Upper lobe of right lung (tissue), 1 donor: Measurements from ENCODE around the gene KCTD5. TPM values are rescaled to one million over a fixed set of nuclear protein-coding genes. Genes with fewer than 3 reads are reported as not detected.
A peak's percentile ranks its signal among the peaks of the same experiment; 100 is the strongest.

ENCODE experiments used
- ATAC-seq: fragments of 200-7000 bp; cut with Tn5 transposase; one replicate; pipeline ENCODE4 v1.9.1; 2020; ENCODE audit warnings: mild to moderate bottlenecking, moderate library complexity
- DNase-seq: peaks from one replicate; pipeline ENCODE4 v3.0.0-alpha.2; 2020
- H3K27ac ChIP-seq: fragments of 200-600 bp; one replicate; pipeline ENCODE4 v1.8.0; 2022
- H3K27me3 ChIP-seq: fragments of 200-600 bp; one replicate; pipeline ENCODE4 v1.8.0; 2022; ENCODE audit warnings: mild to moderate bottlenecking
- H3K36me3 ChIP-seq: fragments of 200-600 bp; one replicate; pipeline ENCODE4 v1.8.0; 2022
- H3K4me1 ChIP-seq: fragments of 200-600 bp; one replicate; pipeline ENCODE4 v1.8.0; 2022
- H3K4me3 ChIP-seq: fragments of 200-600 bp; one replicate; pipeline ENCODE4 v1.8.0; 2022; ENCODE audit warnings: mild to moderate bottlenecking
- H3K9me3 ChIP-seq: fragments of 200-600 bp; one replicate; pipeline ENCODE4 v1.8.0; 2022
- intact Hi-C: fragments of 100-400 bp; cut with DNase I; formaldehyde crosslinking; loops from one replicate; pipeline ENCODE4 v1.11.0; 2022
- total RNA-seq: library from RNA; stranded (reverse); fragmentation: NEBNext Ultra II Directional; extraction: Animal tissue kit (Norgen Biotek cat#: 25700); gene quantifications from one replicate; pipeline ENCODE4 v1.2.1, GENCODE V29; 2021
- TF ChIP-seq, protein P1 (sequence below): fragments of 200-600 bp; IDR thresholded peaks from one replicate; pipeline ENCODE4 v1.8.0; 2022; ENCODE audit warnings: antibody characterized with exemption
- donor health status: DM: no; HTN: yes; CAD: no; lungs with severe emphysema.

KCTD5 gene
- total RNA-seq, 1 donor from 2014 or later = 23.8 TPM

- TF ChIP-seq, protein P1, sequence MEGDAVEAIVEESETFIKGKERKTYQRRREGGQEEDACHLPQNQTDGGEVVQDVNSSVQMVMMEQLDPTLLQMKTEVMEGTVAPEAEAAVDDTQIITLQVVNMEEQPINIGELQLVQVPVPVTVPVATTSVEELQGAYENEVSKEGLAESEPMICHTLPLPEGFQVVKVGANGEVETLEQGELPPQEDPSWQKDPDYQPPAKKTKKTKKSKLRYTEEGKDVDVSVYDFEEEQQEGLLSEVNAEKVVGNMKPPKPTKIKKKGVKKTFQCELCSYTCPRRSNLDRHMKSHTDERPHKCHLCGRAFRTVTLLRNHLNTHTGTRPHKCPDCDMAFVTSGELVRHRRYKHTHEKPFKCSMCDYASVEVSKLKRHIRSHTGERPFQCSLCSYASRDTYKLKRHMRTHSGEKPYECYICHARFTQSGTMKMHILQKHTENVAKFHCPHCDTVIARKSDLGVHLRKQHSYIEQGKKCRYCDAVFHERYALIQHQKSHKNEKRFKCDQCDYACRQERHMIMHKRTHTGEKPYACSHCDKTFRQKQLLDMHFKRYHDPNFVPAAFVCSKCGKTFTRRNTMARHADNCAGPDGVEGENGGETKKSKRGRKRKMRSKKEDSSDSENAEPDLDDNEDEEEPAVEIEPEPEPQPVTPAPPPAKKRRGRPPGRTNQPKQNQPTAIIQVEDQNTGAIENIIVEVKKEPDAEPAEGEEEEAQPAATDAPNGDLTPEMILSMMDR = no peak
- no peak overlapping the region for H3K27ac ChIP-seq
- no peaks in the 10 kb centered on the region for H3K4me1 ChIP-seq
- no peaks in the 10 kb centered on the region for H3K9me3 ChIP-seq
- H3K4me3 ChIP-seq = no peak overlapping the region
- DNase-seq = no peak
- no peaks in the 10 kb centered on the region for H3K36me3 ChIP-seq
- peak; percentile 50 for ATAC-seq
- intact Hi-C loops = no loop called here
- no peaks in the 10 kb centered on the region for H3K27me3 ChIP-seq
Measured at GRCh38 chr16:2734844-2735515, 52.7 kb downstream of the KCTD5 start.

DNA sequence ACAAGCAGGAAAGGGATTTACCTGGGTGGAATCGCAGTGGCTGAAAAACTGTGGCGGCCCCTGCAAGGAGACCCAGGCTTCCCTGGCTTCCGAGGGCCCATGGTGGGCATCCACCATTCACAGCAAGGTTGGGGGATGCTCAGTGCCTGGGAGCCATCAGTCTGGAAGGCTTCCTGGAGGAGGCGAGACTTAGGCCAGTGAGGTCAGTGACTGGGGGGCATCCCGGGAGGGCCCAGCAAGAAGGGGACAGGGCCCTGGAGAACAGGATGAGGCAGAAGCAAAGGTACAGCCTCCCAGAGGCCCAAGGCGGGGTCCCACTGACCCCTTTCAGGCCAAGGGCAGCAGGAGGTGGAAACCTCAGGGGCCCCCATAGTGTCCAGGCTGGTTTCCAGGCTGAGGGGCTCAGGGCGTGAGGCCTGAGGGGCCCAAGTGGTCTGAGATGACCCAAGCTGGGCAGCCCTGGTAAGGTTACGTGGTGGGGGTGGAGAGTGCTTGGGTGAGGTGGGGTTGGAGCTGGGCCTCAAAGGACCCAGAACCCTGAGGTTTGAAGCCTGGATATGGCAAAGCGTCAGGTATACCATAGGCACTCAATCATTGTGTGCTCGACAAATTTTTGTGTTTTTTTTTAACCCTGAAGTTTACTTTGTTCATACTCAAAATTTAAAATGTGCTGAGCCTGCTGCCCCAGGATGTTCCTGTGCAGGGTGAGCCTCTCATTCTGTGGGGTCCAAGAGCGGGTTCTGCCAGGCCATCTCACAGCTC lies 54.3 kb downstream of the KCTD5 start:
- Histone ChIP-seq H3K27ac (no peak overlapping the region), H3K9me3 (no peaks in the 10 kb centered on the region), H3K36me3 (no peaks in the 10 kb centered on the region), H3K4me3 (no peak overlapping the region), H3K4me1 (no peaks in the 10 kb centered on the region), H3K27me3 (no peaks in the 10 kb centered on the region)
- TF ChIP-seq, protein P1 = no peak
- DNase-seq (no peak), ATAC-seq (no peak)
- intact Hi-C loops = no loop called here

- Histone ChIP-seq H3K4me3 (no peak overlapping the region), H3K9me3 (no peaks in the 10 kb centered on the region), H3K4me1 (no peaks in the 10 kb centered on the region), H3K27me3 (no peaks in the 10 kb centered on the region), H3K27ac (no peak overlapping the region), H3K36me3 (no peaks in the 10 kb centered on the region)
- TF ChIP-seq, protein P1 = no peak
- DNase-seq (no peak), ATAC-seq (no peak)
- intact Hi-C loops = no loop called here
Measured at GRCh38 chr16:2737238-2737605, 54.9 kb downstream of the KCTD5 start.

DNA sequence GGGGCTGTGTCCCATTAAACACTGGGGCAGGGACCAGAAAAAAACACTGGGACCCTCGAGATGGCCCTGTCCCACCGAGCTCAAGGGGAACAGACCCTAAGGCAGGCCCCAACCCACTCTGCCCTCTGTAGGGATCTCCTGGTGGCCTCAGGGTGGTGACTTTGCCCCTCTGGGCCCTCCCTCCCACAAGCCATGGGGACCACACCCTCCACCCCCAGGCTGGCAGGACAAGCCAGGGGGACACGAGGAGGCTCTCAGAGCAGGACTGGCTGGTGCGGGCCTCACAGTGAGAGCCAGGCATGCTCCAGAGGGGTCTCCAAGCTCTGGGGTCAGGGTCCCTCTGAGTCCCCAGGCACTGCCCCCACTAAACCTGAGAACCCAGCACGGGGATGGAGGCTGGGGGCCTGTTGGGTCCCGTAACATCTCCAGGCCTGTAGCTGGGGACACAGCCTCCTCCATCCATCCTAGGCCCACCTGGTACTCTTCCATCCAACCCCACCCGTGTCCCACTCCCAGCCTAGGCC lies 55.6 kb downstream of the KCTD5 start:
- ATAC-seq = no peak
- TF ChIP-seq, protein P1 = no peak
- no peaks in the 10 kb centered on the region for H3K27me3 ChIP-seq
- intact Hi-C loops = no loop called here
- H3K9me3 ChIP-seq = no peaks in the 10 kb centered on the region
- no peak overlapping the region for H3K27ac ChIP-seq
- H3K4me1 ChIP-seq = no peaks in the 10 kb centered on the region
- no peak for DNase-seq
- H3K4me3 ChIP-seq = no peak overlapping the region
- no peaks in the 10 kb centered on the region for H3K36me3 ChIP-seq

- intact Hi-C loops = no loop called here
- Histone ChIP-seq H3K27ac (no peak overlapping the region), H3K27me3 (no peaks in the 10 kb centered on the region), H3K9me3 (no peaks in the 10 kb centered on the region), H3K4me1 (no peaks in the 10 kb centered on the region), H3K36me3 (no peaks in the 10 kb centered on the region), H3K4me3 (no peak overlapping the region)
- DNase-seq (no peak), ATAC-seq (no peak)
- TF ChIP-seq, protein P1 = no peak
Measured at GRCh38 chr16:2738615-2739014, 56.3 kb downstream of the KCTD5 start.
